Urinary bladder (tissue), 4 donors: ENCODE measurements around the gene LEPR. TPM values are rescaled to one million over a fixed set of nuclear protein-coding genes. Genes with fewer than 3 reads are reported as not detected.
"Not testable (repeated sequence)": the region's sequence is repeated elsewhere in the genome, so short reads cannot be mapped to it uniquely, and the experiment has no call there.

Experiments
- DNase-seq: peaks from one replicate; pipeline ENCODE4 v3.0.0-alpha.2; 2015; ENCODE audit errors: extremely low spot score
- H3K27ac ChIP-seq: one replicate; pipeline ENCODE4 v1.5.1; 2013; ENCODE audit warnings: low read depth, mild to moderate bottlenecking, moderate library complexity
- H3K36me3 ChIP-seq: one replicate; pipeline ENCODE4 v1.6.1; 2013; ENCODE audit warnings: mild to moderate bottlenecking, moderate library complexity; ENCODE audit not compliant: insufficient read depth
- H3K4me1 ChIP-seq: one replicate; pipeline ENCODE4 v1.6.1; 2013; ENCODE audit warnings: mild to moderate bottlenecking, moderate library complexity; ENCODE audit not compliant: insufficient read depth
- H3K4me3 ChIP-seq: one replicate; pipeline ENCODE4 v1.5.1; 2013; ENCODE audit warnings: low read depth, low read length
- whole genome bisulfite sequencing: extraction: QIAGEN DNeasy Blood & Tissue Kit; methylation state at CpG from one replicate; pipeline ENCODE4 v1.1.7; 2013; 5-methylcytosine and 5-hydroxymethylcytosine counted together
- polyA plus RNA-seq: library from polyadenylated mRNA; stranded (reverse); fragments of 200-250 nt; gene quantifications from one replicate; pipeline ENCODE4 v1.2.3, GENCODE V29; 2013
- total RNA-seq: library from RNA; depleted of rRNA; stranded (reverse); fragments of >200 nt; gene quantifications from one replicate; pipeline ENCODE4 v1.2.3, GENCODE V29; 2014
- donor health status: healthy with polysubstance abuse.
- donor health status: healthy.

LEPR gene
- total and polyA plus RNA-seq, 2 donors = 13.5 to 32.1 TPM

- DNase-seq = no peak
- Histone ChIP-seq H3K4me3 (no peak overlapping the region), H3K4me1 (no peaks in the 10 kb centered on the region), H3K27ac (no peak overlapping the region), H3K36me3 (peaks cover 5% of the 10 kb centered on the region)
- 89% methylated on average over 1 of the region's 1 CpG for WGBS
Measured at GRCh38 chr1:65434255-65434654, 13.8 kb downstream of the LEPR start.

- WGBS = 85% methylated on average over 3 of the region's 3 CpGs
- H3K27ac ChIP-seq = no peak overlapping the region
- DNase-seq = no peak
- H3K36me3 ChIP-seq = peaks cover 5% of the 10 kb centered on the region
- no peak overlapping the region for H3K4me3 ChIP-seq
- no peaks in the 10 kb centered on the region for H3K4me1 ChIP-seq
Measured at GRCh38 chr1:65434760-65435159, 14.3 kb downstream of the LEPR start.

GRCh38 chr1:65435987-65436386 is 15.5 kb downstream of the LEPR start:
- Histone ChIP-seq H3K27ac (no peak overlapping the region), H3K4me1 (no peaks in the 10 kb centered on the region), H3K36me3 (peaks cover 5% of the 10 kb centered on the region), H3K4me3 (no peak overlapping the region)
- no peak for DNase-seq
- WGBS = 20% methylated on average over 2 of the region's 2 CpGs

- no peak for DNase-seq
- Histone ChIP-seq H3K36me3 (peaks cover 3% of the 10 kb centered on the region), H3K27ac (no peak overlapping the region), H3K4me1 (no peaks in the 10 kb centered on the region), H3K4me3 (no peak overlapping the region)
- 93% methylated on average over 7 of the region's 7 CpGs for WGBS
Measured at GRCh38 chr1:65437616-65438015, 17.1 kb downstream of the LEPR start.

- no peaks in the 10 kb centered on the region for H3K4me1 ChIP-seq
- H3K36me3 ChIP-seq = no peaks in the 10 kb centered on the region
- no peak overlapping the region for H3K4me3 ChIP-seq
- H3K27ac ChIP-seq = no peak overlapping the region
- WGBS = 88% methylated on average over 12 of the region's 12 CpGs
- no peak for DNase-seq
Measured at GRCh38 chr1:65440322-65440900, 19.9 kb downstream of the LEPR start.

GRCh38 chr1:65440915-65441314 is 20.4 kb downstream of the LEPR start:
- DNase-seq = no peak
- H3K27ac ChIP-seq = no peak overlapping the region
- no peak overlapping the region for H3K4me3 ChIP-seq
- H3K36me3 ChIP-seq = no peaks in the 10 kb centered on the region
- WGBS = 67% methylated on average over 1 of the region's 1 CpG
- H3K4me1 ChIP-seq = no peaks in the 10 kb centered on the region

- no peak for DNase-seq
- H3K36me3 ChIP-seq = no peaks in the 10 kb centered on the region
- WGBS = 24% methylated on average over 3 of the region's 3 CpGs
- no peak overlapping the region for H3K4me3 ChIP-seq
- H3K4me1 ChIP-seq = no peaks in the 10 kb centered on the region
- H3K27ac ChIP-seq = no peak overlapping the region
Measured at GRCh38 chr1:65441464-65441863, 21.0 kb downstream of the LEPR start.

GRCh38 chr1:65442442-65442841 is 22.0 kb downstream of the LEPR start:
- DNase-seq = no peak
- WGBS = 84% methylated on average over 1 of the region's 1 CpG

GRCh38 chr1:65443647-65444046 is 23.2 kb downstream of the LEPR start:
- DNase-seq = no peak
- Histone ChIP-seq H3K36me3 (no peaks in the 10 kb centered on the region), H3K27ac (no peak overlapping the region), H3K4me3 (no peak overlapping the region), H3K4me1 (no peaks in the 10 kb centered on the region)
- 95% methylated on average over 2 of the region's 2 CpGs for WGBS

More at GRCh38 chr1:65442442-65442841, 22.0 kb downstream of the LEPR start:
- H3K4me1 ChIP-seq = no peaks in the 10 kb centered on the region
- H3K4me3 ChIP-seq = no peak overlapping the region
- no peak overlapping the region for H3K27ac ChIP-seq
- H3K36me3 ChIP-seq = no peaks in the 10 kb centered on the region

- Histone ChIP-seq H3K4me1 (no peaks in the 10 kb centered on the region), H3K4me3 (no peak overlapping the region), H3K36me3 (no peaks in the 10 kb centered on the region), H3K27ac (no peak overlapping the region)
- 60% methylated on average over 5 of the region's 5 CpGs for WGBS
- no peak for DNase-seq
Measured at GRCh38 chr1:65444128-65444640, 23.7 kb downstream of the LEPR start.

GRCh38 chr1:65445837-65446236 is 25.4 kb downstream of the LEPR start:
- no peak overlapping the region for H3K27ac ChIP-seq
- no peak for DNase-seq
- 95% methylated on average over 1 of the region's 1 CpG for WGBS

GRCh38 chr1:65449214-65449823 is 28.9 kb downstream of the LEPR start:
- 92% methylated on average over 4 of the region's 4 CpGs for WGBS
- Histone ChIP-seq H3K4me1 (no peaks in the 10 kb centered on the region), H3K4me3 (no peak overlapping the region), H3K27ac (no peak overlapping the region), H3K36me3 (no peaks in the 10 kb centered on the region)
- no peak for DNase-seq

More at GRCh38 chr1:65445837-65446236, 25.4 kb downstream of the LEPR start:
- Histone ChIP-seq H3K4me1 (no peaks in the 10 kb centered on the region), H3K36me3 (no peaks in the 10 kb centered on the region), H3K4me3 (no peak overlapping the region)

- H3K27ac ChIP-seq, H3K36me3 ChIP-seq, DNase-seq, H3K4me1 ChIP-seq, H3K4me3 ChIP-seq: not testable (repeated sequence)
- 90% methylated on average over 10 of the region's 10 CpGs for WGBS
Measured at GRCh38 chr1:65455678-65456077, 35.2 kb downstream of the LEPR start.

GRCh38 chr1:65456481-65456880 is 36.0 kb downstream of the LEPR start:
- H3K36me3 ChIP-seq = no peaks in the 10 kb centered on the region
- H3K27ac ChIP-seq = no peak overlapping the region
- no peak overlapping the region for H3K4me3 ChIP-seq
- H3K4me1 ChIP-seq = no peaks in the 10 kb centered on the region
- DNase-seq = no peak
